Measurements from ENCODE around the gene VSTM2L.

The VSTM2L gene

GRCh38 chr20:37994512-37994911 lies 91.6 kb downstream of the VSTM2L start:
- no peak overlapping the region for H3K4me3 ChIP-seq (ENCODE audit: low read length)
- no peak for DNase-seq (ENCODE audit: low read depth, low spot score)

Measured in Jurkat, Clone E6-1 (cell line).